ENCODE data around the gene SLC24A4.

DNA sequence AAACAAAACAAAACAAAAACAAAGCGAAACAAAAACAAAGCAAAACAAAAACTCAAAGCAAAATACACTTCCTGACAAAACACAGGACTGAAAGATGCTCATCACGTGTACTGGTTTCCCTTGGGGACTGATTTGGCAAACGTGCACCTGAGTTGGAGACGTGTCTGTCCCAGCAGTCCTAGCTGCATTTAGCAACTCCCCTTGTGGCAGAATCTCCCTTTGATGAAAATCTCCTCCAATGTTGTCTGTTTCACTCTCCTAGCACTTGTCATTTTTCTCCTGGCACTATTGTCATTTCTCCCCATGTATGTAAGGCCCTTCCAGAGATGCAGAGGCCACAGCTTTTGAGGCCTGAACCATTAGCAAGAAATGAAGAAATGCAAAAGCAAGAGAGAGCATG lies 6.8 kb upstream of the SLC24A4 start:
- TF ChIP-seq ZNF274 (IDR thresholded peaks at IDR 0.05; ENCODE audit: low read length) = no peak
- TF ChIP-seq ZNF274 (tag by site-specific recombination; IDR thresholded peaks at IDR 0.05; ENCODE audit: borderline replicate concordance) = no peak
- TF ChIP-seq, protein P1, sequence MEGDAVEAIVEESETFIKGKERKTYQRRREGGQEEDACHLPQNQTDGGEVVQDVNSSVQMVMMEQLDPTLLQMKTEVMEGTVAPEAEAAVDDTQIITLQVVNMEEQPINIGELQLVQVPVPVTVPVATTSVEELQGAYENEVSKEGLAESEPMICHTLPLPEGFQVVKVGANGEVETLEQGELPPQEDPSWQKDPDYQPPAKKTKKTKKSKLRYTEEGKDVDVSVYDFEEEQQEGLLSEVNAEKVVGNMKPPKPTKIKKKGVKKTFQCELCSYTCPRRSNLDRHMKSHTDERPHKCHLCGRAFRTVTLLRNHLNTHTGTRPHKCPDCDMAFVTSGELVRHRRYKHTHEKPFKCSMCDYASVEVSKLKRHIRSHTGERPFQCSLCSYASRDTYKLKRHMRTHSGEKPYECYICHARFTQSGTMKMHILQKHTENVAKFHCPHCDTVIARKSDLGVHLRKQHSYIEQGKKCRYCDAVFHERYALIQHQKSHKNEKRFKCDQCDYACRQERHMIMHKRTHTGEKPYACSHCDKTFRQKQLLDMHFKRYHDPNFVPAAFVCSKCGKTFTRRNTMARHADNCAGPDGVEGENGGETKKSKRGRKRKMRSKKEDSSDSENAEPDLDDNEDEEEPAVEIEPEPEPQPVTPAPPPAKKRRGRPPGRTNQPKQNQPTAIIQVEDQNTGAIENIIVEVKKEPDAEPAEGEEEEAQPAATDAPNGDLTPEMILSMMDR (tag by site-specific recombination; IDR thresholded peaks at IDR 0.05) = no peak

All from HEK293 (cell line).